Fibroblast of mammary gland (primary cell): ENCODE results near the gene LHPP.

Experiments used
- DNase-seq: peaks from one replicate; pipeline ENCODE4 v3.0.0-alpha.2; 2010; ENCODE audit warnings: low read depth
- H3K4me3 ChIP-seq: 2 replicates; pipeline ENCODE4 v1.5.1; 2011; ENCODE audit warnings: low read depth, mild to moderate bottlenecking, low read length, moderate library complexity; ENCODE audit not compliant: control insufficient read depth
- TF ChIP-seq, protein P1 (sequence below): conservative IDR thresholded peaks from 2 replicates; pipeline ENCODE4 v1.5.1; 2011; ENCODE audit warnings: low read depth, low read length, inconsistent platforms; ENCODE audit not compliant: control insufficient read depth, insufficient read depth

Gene LHPP

DNA sequence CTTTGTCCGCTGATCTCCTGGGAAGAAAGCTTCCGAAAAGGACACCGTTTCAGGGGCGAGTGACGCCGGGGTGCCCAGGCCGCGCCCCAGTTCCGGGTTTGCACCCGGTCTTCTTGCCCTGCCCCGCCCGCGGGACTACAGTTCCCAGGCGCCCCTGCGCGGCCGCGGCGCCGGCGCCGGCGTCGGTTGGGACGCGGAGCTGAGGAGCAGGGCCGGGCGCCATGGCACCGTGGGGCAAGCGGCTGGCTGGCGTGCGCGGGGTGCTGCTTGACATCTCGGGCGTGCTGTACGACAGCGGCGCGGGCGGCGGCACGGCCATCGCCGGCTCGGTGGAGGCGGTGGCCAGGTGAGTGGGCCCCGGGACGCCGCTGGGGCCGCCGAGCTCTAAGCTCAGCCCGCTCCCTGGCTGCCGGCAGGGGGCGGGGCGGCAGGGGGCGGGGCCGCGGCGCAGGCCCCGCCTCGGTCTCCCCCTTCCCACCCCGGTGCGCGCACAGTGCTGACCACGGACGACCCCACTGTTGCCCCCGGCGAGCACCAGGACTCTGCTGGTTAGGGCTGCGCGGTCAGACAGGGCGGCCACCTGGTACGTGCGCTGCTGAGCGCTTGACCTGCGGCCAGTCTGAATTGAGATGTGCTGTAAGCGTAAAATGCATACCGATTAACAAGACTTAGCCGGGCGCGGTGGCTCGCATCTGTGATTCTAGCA lies at the start of gene LHPP:
LHPP (plus strand) TSS at position 182 of the 706 bp plus-strand sequence; CDS start at position 222, 40 bp downstream.
- TF ChIP-seq, protein P1, sequence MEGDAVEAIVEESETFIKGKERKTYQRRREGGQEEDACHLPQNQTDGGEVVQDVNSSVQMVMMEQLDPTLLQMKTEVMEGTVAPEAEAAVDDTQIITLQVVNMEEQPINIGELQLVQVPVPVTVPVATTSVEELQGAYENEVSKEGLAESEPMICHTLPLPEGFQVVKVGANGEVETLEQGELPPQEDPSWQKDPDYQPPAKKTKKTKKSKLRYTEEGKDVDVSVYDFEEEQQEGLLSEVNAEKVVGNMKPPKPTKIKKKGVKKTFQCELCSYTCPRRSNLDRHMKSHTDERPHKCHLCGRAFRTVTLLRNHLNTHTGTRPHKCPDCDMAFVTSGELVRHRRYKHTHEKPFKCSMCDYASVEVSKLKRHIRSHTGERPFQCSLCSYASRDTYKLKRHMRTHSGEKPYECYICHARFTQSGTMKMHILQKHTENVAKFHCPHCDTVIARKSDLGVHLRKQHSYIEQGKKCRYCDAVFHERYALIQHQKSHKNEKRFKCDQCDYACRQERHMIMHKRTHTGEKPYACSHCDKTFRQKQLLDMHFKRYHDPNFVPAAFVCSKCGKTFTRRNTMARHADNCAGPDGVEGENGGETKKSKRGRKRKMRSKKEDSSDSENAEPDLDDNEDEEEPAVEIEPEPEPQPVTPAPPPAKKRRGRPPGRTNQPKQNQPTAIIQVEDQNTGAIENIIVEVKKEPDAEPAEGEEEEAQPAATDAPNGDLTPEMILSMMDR, result no peak
- peak; percentile 65 for DNase-seq
- H3K4me3 ChIP-seq, result peak within 1 kb of the TSS; percentile 72

DNA sequence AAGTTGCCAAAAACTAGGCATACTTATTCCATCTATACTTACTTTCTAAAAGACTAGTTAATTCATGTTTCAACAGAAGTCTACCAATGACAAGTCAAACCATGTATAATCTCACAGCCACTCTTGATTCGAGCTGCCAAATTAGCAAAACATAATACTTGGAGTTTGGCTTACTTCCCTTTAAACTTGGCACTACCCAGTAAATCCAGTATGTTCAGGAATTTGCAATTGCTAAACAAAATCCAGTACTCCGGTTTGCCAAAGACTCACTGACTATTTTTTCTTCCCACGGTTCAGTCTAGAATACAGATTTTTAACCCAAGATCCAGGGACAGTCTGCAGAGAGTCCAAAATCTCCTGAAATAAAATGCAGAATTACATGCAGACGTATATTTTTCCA lies 47.5 kb upstream of the LHPP start:
- DNase-seq, result peak; percentile 46
- TF ChIP-seq, protein P1, result no peak
- no peak overlapping the region for H3K4me3 ChIP-seq

DNA sequence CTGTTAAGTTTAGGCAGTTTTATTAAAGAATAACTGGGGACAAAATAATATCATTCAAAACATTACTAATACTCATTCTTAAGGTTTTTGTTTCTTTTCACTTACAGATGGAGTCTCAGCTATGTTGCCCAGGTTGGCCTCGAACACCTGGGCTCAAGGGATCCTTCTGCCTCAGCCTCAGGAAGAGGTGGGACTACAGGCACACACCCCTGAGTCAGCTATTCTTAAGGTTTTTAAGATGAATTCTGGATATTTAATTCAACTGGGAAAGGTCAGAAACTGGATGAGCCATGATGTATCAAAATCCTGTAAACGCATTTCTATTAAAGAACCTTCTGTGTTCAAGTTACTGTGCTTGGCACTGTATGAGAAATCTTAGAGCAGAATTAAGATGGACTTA lies 46.4 kb upstream of the LHPP start:
- H3K4me3 ChIP-seq, result no peak overlapping the region
- TF ChIP-seq, protein P1, result no peak

GRCh38 chr10:124416733-124417132 lies 44.9 kb upstream of the LHPP start:
- H3K4me3 ChIP-seq, result peak overlapping the region; percentile 80
- TF ChIP-seq, protein P1, result no peak
- DNase-seq, result peak; percentile 93

More for the DNA sequence above, 46.4 kb upstream of the LHPP start:
- DNase-seq, result no peak

- DNase-seq, result peak; percentile 47
- TF ChIP-seq, protein P1, result no peak
- H3K4me3 ChIP-seq, result peak overlapping the region; percentile 80
Observed at GRCh38 chr10:124417895-124418725, 43.5 kb upstream of the LHPP start.

DNA sequence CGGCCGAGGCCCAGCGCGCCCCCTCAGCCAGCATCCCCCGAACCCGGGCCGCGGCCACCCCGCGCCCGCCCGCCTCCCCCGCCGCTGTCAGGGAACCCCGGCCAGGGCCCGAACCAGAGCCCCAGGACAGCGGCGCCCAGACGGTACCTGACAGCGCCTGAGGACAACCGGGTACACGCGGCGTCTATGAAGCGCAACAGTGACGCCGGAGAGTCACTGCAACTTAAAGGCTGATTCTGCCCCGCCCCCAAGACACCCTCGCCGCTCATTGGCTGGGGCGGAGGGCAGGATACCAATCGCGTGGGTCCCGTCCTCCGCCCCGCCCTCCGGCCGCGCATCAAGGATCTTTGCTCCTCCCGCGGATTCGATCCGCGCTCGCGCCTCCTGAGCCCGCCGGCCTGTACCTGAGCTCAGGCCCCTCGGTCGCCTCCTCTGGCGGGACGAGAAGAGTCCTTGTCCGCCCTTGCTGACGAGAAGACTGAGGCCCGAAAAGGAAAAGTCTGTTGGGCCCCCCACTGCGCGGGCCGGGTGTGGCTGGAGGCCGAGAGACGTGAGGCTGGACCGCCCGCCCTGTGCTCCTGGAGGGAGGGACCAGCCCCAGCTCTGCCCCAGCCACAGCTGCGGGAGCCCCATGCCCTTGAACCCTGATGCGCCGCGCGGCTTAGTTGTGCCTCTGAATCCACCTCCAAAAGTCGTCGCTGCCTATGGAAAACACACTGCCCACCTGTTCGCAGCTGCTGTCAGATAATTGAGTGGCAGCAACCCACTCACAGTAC lies 42.7 kb upstream of the LHPP start, which contains the start of gene OAT:
OAT (minus strand) TSS at position 198 of the 776 bp plus-strand sequence. CDS start 6,752 bp downstream, outside the sequence.
- TF ChIP-seq, protein P1, result no peak
- H3K4me3 ChIP-seq, result peak within 1 kb of the TSS; percentile 80
- peak; percentile 92 for DNase-seq
